ENCODE data around the gene TIMM23. TPM values are rescaled to one million over a fixed set of nuclear protein-coding genes. Genes with fewer than 3 reads are reported as not detected.
"Not testable (repeated sequence)": the region's sequence is repeated elsewhere in the genome, so short reads cannot be mapped to it uniquely, and the experiment has no call there.

The TIMM23 gene
- total RNA-seq, 1 donor from 2014 or later = 110 TPM

DNA sequence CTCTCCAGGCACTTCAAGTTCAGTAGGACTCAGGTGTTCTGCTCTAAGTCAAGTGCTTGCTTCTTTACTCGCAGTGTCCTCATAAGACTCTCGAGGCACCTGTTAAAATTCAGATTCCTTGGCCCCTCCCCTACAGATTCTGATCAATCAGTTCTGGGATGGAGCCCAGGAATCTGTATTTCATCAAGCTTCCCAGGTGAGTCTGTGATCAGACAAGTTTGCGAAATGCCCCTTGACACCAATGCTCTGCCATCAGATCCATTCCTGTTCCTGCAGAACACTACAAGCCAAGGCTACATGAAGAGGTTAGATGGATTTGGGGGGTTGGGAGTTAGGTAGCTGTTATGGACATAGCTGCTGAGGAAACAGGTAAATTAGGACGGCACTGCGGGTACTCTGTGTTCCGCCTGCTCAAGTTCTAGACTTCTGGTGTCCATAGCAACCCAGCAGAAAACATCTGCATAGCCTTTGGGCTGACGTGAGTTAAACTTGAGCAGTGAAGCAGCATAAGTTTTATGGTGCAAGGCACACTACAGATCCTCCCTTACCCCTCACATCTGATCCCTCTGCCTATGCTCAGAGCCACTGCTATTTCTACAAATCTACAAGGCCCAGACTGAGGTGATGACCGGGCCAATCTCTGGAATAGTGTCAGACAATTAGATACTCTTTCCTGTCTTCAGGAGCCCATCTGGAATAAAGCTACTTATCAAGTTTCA, 65.0 kb downstream of the TIMM23 start:
- DNase-seq = no peak
- no peak overlapping the region for H3K4me3 Mint-ChIP-seq
- no peaks in the 10 kb centered on the region for H3K9me3 Mint-ChIP-seq
- H3K27ac Mint-ChIP-seq = no peak overlapping the region
- peaks cover 6% of the 10 kb centered on the region for H3K27me3 Mint-ChIP-seq
- intact Hi-C loops (cut with micrococcal nuclease) = loop anchor here (10.0 kb wide), 1 partner anchor 228 kb away; no protein-coding TSS in a partner anchor
- H3K4me1 Mint-ChIP-seq = peaks cover 4% of the 10 kb centered on the region
- H3K36me3 Mint-ChIP-seq (ENCODE audit: low read depth) = no peaks in the 10 kb centered on the region

DNA sequence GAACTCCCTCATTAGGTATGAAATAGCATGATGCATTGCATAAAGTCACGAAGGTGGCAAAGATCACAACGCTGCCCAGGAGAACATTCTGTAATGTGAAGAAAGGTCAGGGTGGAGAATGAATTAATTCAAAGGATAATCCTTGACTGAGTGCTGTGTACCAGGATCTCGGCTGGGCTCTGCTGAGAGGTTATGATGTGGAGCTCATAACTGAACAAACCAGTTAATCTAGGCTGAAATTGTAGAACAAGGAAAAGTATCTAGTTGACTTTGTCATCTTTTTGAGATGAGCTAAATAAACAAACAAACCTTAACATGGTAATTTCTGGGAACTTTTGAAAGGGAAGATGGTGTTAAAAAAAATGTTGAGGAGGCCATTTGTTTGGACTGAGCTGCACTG, 67.7 kb downstream of the TIMM23 start:
- Mint-ChIP-seq H3K36me3 (ENCODE audit: low read depth) (no peaks in the 10 kb centered on the region), H3K27ac (no peak overlapping the region), H3K9me3 (no peaks in the 10 kb centered on the region), H3K27me3 (peaks cover 11% of the 10 kb centered on the region), H3K4me3 (no peak overlapping the region), H3K4me1 (no peaks in the 10 kb centered on the region)
- intact Hi-C loops (cut with micrococcal nuclease) = no loop called here
- no peak for DNase-seq

DNA sequence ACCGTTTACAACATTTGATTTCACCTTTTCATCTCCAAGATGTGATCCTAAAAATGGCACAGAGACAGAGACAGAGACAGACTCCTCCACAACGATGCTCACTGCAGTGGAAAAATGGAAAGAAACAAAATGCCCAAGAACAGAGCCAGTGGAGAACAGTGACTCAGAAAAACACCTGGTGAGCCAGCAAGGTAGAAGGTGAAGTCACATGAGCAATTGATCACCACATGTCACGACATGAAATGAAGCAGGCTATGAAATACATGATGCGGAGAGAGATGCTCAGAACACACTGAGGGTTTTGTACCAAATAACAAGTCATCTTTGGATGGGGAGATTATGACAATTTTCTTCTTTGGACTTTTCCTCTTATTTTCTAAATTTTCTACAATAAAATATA, 70.2 kb downstream of the TIMM23 start:
- Mint-ChIP-seq H3K27ac (no peak overlapping the region), H3K4me3 (no peak overlapping the region), H3K36me3 (ENCODE audit: low read depth) (no peaks in the 10 kb centered on the region), H3K4me1 (no peaks in the 10 kb centered on the region), H3K27me3 (peaks cover 14% of the 10 kb centered on the region), H3K9me3 (no peaks in the 10 kb centered on the region)
- intact Hi-C loops (cut with micrococcal nuclease) = no loop called here
- DNase-seq = no peak

DNA sequence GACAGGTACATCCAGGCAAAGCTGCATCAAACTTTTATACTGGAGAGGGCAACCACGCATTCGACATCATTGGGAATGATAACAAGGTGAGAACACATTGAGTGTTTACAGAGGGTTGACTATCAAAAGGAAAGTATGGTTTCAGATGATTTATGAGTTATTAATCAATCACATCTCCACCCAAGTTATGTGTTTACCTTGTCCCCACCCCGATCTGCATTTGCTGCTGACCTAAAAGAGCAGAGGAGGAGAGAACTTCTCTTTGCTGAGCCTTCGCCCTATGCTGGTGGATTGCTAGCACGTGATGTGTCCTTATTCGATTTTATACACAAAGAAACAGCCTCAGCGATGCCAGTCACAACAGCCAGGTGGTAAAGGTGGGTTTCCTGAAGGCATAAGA, 74.0 kb downstream of the TIMM23 start, which contains the start of gene MSMB:
MSMB (minus strand) TSS at position 9 of the 400 bp plus-strand sequence. CDS start 32 bp downstream, outside the sequence.
- intact Hi-C loops (cut with micrococcal nuclease) = no loop called here
- no peaks in the 10 kb centered on the region for H3K36me3 Mint-ChIP-seq (ENCODE audit: low read depth)
- peaks cover 12% of the 10 kb centered on the region for H3K27me3 Mint-ChIP-seq
- no peaks in the 10 kb centered on the region for H3K4me1 Mint-ChIP-seq
- H3K9me3 Mint-ChIP-seq = no peaks in the 10 kb centered on the region
- no peak for DNase-seq
- no peak within 1 kb of the TSS for H3K27ac Mint-ChIP-seq
- H3K4me3 Mint-ChIP-seq = no peak within 1 kb of the TSS

DNA sequence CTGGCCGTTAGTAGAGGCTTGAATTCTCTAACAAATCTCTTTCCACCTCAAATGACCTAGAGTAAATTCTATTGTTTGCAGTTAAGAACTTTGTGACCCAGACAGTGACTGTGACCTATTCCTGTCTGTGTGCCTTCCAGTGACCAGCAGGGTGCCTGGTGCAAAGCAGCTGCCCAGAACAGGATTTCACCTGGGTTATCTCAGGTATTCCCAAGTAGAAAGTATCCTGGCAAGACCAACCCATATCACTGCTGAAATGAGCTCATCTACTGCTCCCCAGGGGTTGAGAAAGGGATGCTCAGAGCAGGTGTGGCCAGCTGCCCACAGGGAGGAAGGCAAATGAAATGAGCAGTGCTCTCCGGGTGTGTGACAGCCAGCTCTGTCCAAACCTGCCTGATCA, 75.9 kb downstream of the TIMM23 start:
- Mint-ChIP-seq H3K4me1 (no peaks in the 10 kb centered on the region), H3K4me3 (no peak overlapping the region), H3K9me3 (no peaks in the 10 kb centered on the region), H3K36me3 (ENCODE audit: low read depth) (no peaks in the 10 kb centered on the region), H3K27me3 (peaks cover 11% of the 10 kb centered on the region), H3K27ac (no peak overlapping the region)
- no peak for DNase-seq
- intact Hi-C loops (cut with micrococcal nuclease) = no loop called here

DNA sequence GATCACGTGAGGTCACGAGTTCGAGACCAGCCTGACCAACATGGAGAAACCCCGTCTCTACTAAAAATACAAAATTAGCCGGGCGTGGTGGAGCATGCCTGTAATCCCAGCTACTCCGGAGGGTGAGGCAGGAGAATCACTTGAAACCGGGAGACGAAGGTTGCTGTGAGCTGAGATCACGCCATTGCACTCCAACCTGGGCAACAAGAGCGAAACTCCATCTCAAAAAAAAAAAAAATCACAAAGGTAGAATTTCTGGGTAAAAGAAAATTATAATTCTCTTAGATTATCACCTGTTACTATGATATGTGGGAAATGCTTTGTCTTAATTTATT, 77.2 kb downstream of the TIMM23 start:
- DNase-seq; H3K4me3 Mint-ChIP-seq; H3K4me1 Mint-ChIP-seq; H3K36me3 Mint-ChIP-seq (ENCODE audit: low read depth); H3K9me3 Mint-ChIP-seq; H3K27ac Mint-ChIP-seq; intact Hi-C loops (cut with micrococcal nuclease); H3K27me3 Mint-ChIP-seq: not testable (repeated sequence)

DNA sequence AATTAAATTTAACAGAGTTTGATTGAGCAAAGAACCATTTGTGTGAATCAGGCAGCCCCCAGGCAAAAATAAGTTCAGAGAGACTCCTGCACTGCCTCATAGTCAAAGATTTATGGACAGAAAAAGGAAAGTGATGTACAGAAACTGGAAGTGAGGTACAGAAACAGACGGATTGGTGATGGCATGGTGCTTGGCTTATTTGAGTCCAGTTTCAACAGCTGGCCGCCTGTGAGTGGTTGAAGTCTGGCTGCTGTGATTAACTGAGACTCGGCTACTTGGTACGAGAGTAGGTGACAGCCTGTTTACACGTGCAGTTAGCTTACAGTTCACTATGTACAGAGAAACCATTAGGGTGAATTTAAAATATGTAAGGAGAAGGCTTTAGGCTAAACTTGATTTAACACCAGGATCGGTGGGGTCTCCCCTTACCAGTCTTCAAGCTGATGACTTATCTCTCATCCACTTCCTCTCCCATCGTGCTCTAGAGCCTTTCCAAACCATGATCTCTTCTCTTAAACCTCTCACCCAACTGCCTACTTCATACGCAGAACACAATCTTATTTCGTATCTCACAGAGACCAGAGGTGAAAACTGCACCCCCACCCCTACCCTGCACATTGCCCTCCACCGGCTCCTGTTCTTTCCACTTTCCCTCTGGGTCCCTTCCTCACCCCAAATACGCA, 78.8 kb downstream of the TIMM23 start:
- no peaks in the 10 kb centered on the region for H3K9me3 Mint-ChIP-seq
- intact Hi-C loops (cut with micrococcal nuclease) = no loop called here
- H3K27ac Mint-ChIP-seq = no peak overlapping the region
- peaks cover 4% of the 10 kb centered on the region for H3K4me1 Mint-ChIP-seq
- H3K36me3 Mint-ChIP-seq (ENCODE audit: low read depth) = no peaks in the 10 kb centered on the region
- no peak for DNase-seq
- H3K27me3 Mint-ChIP-seq = peaks cover 7% of the 10 kb centered on the region
- no peak overlapping the region for H3K4me3 Mint-ChIP-seq

DNA sequence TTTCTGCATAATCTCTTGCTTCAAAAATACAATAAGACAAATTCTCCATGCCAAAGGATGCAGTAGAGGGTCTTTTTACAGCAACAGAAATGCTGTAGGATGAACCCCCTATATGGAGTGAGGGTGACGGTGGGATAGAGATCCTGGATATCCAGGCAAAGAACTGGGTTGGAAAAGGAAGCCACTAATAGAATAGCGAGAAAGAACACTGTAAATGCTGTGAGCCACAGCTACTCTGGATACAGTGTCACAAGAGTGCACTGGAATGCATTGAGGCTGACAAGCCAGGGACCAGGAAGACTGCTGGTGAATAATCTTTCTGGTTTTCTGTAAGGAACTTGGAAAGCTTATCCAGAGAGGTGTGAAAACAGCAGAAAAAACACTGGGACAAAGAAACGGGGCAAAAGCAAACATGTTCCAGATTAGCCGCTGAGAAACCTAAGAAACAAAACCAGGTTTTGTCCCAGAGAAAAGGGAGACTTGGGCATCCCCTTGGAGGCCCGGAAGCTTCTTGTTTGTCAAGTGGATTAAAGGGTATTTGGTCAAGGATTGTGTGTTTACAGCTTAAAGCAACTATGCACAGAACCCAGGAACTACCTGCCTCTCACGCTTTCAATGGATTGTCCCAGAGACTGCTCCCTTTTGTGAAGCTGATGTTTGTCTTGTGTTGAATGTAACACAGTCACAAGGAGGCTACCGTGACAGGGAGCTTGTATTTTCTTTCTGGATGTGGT, 79.9 kb downstream of the TIMM23 start:
- H3K27ac Mint-ChIP-seq = no peak overlapping the region
- no peaks in the 10 kb centered on the region for H3K36me3 Mint-ChIP-seq (ENCODE audit: low read depth)
- no peak for DNase-seq
- H3K27me3 Mint-ChIP-seq = peaks cover 5% of the 10 kb centered on the region
- H3K9me3 Mint-ChIP-seq = peaks cover 4% of the 10 kb centered on the region
- no peak overlapping the region for H3K4me3 Mint-ChIP-seq
- intact Hi-C loops (cut with micrococcal nuclease) = no loop called here
- peaks cover 4% of the 10 kb centered on the region for H3K4me1 Mint-ChIP-seq

DNA sequence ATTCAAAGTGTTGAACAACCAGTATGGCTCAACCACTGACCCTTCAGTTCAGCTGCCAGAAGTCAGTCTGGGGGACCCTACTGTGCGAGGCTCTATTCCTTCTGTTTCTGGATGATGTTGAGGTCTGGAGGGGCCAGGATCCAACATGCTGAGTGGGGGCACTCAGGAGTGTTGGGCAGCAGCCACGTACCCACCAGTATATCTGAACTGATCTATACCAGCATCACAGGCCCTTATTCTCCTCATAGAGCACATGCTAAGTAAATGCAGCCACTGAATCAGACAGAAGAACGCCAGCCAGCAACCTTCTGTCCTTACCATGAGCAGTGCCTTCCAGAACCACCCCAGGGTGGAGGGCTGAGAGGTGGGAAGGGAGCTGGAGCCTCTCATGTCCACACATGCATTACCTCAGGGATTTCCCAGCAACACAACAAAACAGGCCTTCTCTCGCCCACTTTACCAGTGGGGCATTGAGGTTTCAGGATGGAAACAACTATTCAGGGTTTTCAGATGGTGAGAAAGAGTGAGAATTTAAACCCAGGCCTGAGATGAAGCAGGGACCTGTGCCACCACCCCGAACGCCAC, 80.6 kb downstream of the TIMM23 start:
- intact Hi-C loops (cut with micrococcal nuclease) = no loop called here
- Mint-ChIP-seq H3K27me3 (peaks cover 7% of the 10 kb centered on the region), H3K4me3 (no peak overlapping the region), H3K27ac (no peak overlapping the region), H3K36me3 (ENCODE audit: low read depth) (no peaks in the 10 kb centered on the region), H3K9me3 (peaks cover 4% of the 10 kb centered on the region), H3K4me1 (peaks cover 4% of the 10 kb centered on the region)
- DNase-seq = no peak

Other genes starting within 250 kb of the TIMM23 start
- 22.0 and 27.1 TPM in 2 replicates for gene WASHC2C, start 245.2 kb upstream of the TIMM23 start, total RNA-seq
- 20.8 and 21.0 TPM in 2 replicates for gene AGAP4, start 125.0 kb upstream of the TIMM23 start, total RNA-seq
- 95.2 and 98.2 TPM in 2 replicates for gene NCOA4, start 58.1 kb downstream of the TIMM23 start, total RNA-seq
- gene MSMB, start 73.8 kb downstream of the TIMM23 start, total RNA-seq = not detected in 2 replicates

Data from activated CD4-positive, alpha-beta T cell treated with anti-CD3 and anti-CD28 coated beads, Interleukin-2, amount 10 ng/mL, durations not matched to agents 24 days and 14 days (primary cell).